Naive B cell (primary cell): Measurements from ENCODE around the gene SYNPR. TPM values are rescaled to one million over a fixed set of nuclear protein-coding genes. Genes with fewer than 3 reads are reported as not detected.

Source experiments
- ATAC-seq, 2 donors: fragments of 150-1000 bp; cut with Tn5 transposase; 2 replicates each; pipeline ENCODE4 v1.10.0; 2021; ENCODE audit warnings: low read depth in 2 of 2, mild to moderate bottlenecking in 2 of 2, moderate library complexity in 2 of 2
- DNase-seq: peaks from one replicate; pipeline ENCODE4 v3.0.0; 2022
- H3K27ac Mint-ChIP-seq, 6 donors: one replicate each; pipeline ENCODE4 v1.8.0; 2020 to 2022; ENCODE audit warnings: mild to moderate bottlenecking in 6 of 6, mixed read lengths in 6 of 6, moderate library complexity in 5 of 6, inconsistent platforms in 2 of 6
- H3K27me3 Mint-ChIP-seq, 3 donors: one replicate each; pipeline ENCODE4 v1.8.0; 2021 to 2022; ENCODE audit warnings: mixed read lengths in 3 of 3, mild to moderate bottlenecking in 1 of 3
- H3K36me3 Mint-ChIP-seq, 2 donors: one replicate each; pipeline ENCODE4 v1.8.0; 2020 to 2022; ENCODE audit warnings: mixed read lengths in 2 of 2, inconsistent platforms in 1 of 2, mild to moderate bottlenecking in 1 of 2
- H3K4me1 Mint-ChIP-seq, 3 donors: one replicate each; pipeline ENCODE4 v1.8.0; 2020 to 2022; ENCODE audit warnings: mixed read lengths in 3 of 3, inconsistent platforms in 1 of 3, mild to moderate bottlenecking in 1 of 3, moderate library complexity in 1 of 3
- H3K4me3 Mint-ChIP-seq, 8 donors: one replicate each; pipeline ENCODE4 v1.8.0; 2020 to 2022; ENCODE audit warnings: mild to moderate bottlenecking in 8 of 8, mixed read lengths in 8 of 8, moderate library complexity in 8 of 8, inconsistent platforms in 2 of 8
- H3K9me3 Mint-ChIP-seq, 7 donors: one replicate each; pipeline ENCODE4 v1.8.0; 2020 to 2022; ENCODE audit warnings: mixed read lengths in 7 of 7, mild to moderate bottlenecking in 5 of 7, inconsistent platforms in 2 of 7, moderate library complexity in 1 of 7
- polyA plus RNA-seq, 6 donors: library from polyadenylated mRNA; unstranded; fragments of 300-500 nt; fragmentation: Illumina TruSeq; gene quantifications; one replicate each; pipeline ENCODE4 v1.2.3, GENCODE V29; 2021; ENCODE audit warnings: low read depth in 6 of 6

SYNPR gene
- polyA plus RNA-seq, 6 donors from 2014 or later, result not detected

DNA sequence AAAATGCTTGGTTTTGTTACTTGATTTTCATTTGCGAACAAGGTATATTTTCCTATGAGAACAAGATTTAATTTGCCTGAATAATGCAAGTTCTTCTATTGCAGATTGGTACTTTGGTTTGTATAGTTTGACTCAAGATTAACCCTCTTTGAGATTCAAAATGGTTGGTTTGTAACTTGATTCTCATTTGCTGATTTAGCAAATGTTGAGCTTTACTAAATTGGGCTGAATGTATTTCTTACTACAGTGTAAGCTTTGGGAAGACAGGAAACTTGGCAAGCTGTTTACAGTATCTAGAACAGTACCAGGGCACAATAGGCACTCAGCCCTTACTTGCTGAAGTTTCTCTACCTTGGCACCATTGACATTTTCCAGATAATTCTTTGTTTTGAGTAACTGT lies 3.7 kb upstream of the SYNPR start:
- Mint-ChIP-seq H3K4me1 (no peaks in the 10 kb centered on the region), H3K27me3 (peaks cover 13 to 29% (median 29%) of the 10 kb centered on the region in 3 donors), H3K4me3 (no peak overlapping the region), H3K27ac (no peak overlapping the region), H3K36me3 (peaks cover 0 to 6% of the 10 kb centered on the region in 2 donors), H3K9me3 (peaks cover 0 to 13% (median 4%) of the 10 kb centered on the region in 7 donors)
- ATAC-seq (no peak), DNase-seq (no peak)

DNA sequence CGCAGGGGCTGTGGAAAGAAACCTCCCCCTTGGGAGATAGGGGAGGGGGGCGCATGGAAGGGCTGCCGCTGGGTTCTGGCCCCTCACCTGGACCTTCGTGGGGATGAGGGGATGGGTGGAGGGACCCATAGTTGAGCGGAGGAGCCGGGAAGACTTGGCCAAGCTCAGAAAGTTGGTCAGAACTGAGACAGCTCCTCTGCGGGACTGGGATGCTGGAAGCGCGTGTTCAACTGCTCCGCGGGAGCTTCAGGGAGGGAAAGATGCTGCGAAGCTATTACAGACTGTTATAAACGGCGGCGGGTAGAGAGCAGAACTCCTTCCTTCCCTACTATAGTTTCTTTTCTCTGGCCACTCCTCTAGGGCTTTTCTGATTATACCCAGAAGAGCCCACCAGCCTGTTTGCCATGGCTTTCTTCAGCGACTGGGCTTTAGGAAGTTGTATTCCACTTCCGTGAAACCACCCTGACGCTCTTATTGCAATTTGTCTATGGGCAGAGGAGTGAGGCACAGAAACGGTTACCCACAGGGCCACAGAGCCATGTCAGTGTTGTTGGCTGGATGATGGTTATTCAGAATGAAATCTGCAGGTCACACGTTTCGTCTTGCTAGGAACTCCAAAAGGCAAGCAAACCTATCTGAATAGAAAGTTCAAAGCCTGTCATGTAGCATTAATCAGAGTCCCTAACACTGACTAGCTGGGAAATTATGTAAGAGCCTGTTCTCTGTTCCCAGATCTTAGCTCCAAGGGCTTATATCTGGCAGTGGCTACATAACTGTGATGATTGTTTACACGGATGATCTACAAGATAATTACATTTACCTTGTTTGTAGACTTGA lies 1.1 kb downstream of the SYNPR start:
- peaks cover 0 to 13% (median 3%) of the 10 kb centered on the region in 7 donors for H3K9me3 Mint-ChIP-seq
- ATAC-seq (no peak), DNase-seq (no peak)
- peaks cover 21 to 46% (median 29%) of the 10 kb centered on the region in 3 donors for H3K27me3 Mint-ChIP-seq
- H3K27ac Mint-ChIP-seq, result no peak overlapping the region
- H3K4me3 Mint-ChIP-seq, result no peak overlapping the region
- peaks cover 0 to 6% of the 10 kb centered on the region in 2 donors for H3K36me3 Mint-ChIP-seq
- no peaks in the 10 kb centered on the region for H3K4me1 Mint-ChIP-seq

DNA sequence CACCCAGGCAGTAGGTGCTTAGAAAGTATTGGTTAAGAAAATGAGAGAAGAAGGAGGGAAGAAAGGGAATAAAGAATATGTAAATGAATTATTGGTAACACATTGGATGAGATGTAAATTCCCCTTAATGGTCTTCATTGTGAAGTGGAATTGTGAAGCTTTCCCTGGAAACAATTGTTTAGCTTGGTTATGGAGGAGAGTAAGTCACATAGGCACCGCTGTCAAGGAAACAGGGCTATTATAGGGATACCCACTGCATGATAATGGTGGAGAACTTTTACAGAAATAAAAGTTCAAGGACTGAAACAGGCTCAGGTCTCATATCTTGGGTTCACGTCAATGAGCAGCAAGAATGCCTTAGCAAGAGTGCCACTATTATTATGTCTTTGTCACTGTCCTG lies 9.5 kb downstream of the SYNPR start:
- H3K27me3 Mint-ChIP-seq, result no peaks in the 10 kb centered on the region
- H3K27ac Mint-ChIP-seq, result no peak overlapping the region
- no peak overlapping the region for H3K4me3 Mint-ChIP-seq
- DNase-seq (no peak), ATAC-seq (no peak)
- no peaks in the 10 kb centered on the region for H3K4me1 Mint-ChIP-seq
- no peaks in the 10 kb centered on the region for H3K36me3 Mint-ChIP-seq
- peaks cover 0 to 9% (median 0%) of the 10 kb centered on the region in 7 donors for H3K9me3 Mint-ChIP-seq

DNA sequence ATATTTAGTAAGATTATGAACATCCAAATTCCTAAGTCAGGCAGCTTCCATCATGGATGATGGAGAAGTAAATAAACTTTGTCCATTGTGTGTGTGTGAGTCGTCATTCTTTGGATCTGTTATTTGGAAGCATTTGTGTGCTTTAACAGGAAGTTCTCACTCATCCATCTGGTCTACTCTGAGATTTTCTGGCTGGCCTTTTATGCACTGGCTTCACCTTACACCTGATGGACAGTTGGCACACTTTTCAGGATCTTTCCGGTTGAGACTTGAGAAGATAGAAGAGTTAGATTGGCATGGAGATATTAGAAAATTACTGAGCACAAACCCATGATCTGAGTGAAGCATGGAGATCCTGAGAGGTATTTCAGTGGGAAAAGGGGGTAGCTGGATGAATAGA lies 12.6 kb downstream of the SYNPR start:
- H3K9me3 Mint-ChIP-seq, result peaks cover 0 to 9% (median 2%) of the 10 kb centered on the region in 7 donors
- H3K36me3 Mint-ChIP-seq, result no peaks in the 10 kb centered on the region
- H3K27me3 Mint-ChIP-seq, result no peaks in the 10 kb centered on the region
- H3K4me1 Mint-ChIP-seq, result no peaks in the 10 kb centered on the region
- no peak for DNase-seq
- no peak overlapping the region for H3K27ac Mint-ChIP-seq
- ATAC-seq, result no peak
- H3K4me3 Mint-ChIP-seq, result no peak overlapping the region

DNA sequence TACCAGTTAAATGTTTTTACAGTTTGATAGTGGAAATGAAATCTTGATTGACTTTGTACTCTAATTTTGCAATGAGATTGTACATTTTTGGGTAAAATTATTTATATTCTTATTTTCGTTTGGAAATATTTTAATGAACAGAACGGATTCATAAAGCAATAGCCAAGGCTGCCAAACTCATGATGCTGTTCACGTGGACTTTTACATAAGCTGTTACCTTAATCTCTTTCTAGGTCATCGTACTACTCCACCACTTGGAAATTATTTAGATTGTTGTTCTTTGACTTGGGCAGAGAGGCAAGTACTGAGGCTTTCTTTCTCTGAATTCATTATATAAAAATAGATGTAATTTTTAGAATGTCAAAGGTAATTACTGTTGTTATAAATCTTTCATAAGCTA lies 16.2 kb downstream of the SYNPR start:
- Mint-ChIP-seq H3K27me3 (no peaks in the 10 kb centered on the region), H3K27ac (no peak overlapping the region), H3K9me3 (peaks cover 0 to 21% (median 4%) of the 10 kb centered on the region in 7 donors), H3K4me3 (no peak overlapping the region), H3K4me1 (no peaks in the 10 kb centered on the region), H3K36me3 (no peaks in the 10 kb centered on the region)
- ATAC-seq (no peak), DNase-seq (no peak)

DNA sequence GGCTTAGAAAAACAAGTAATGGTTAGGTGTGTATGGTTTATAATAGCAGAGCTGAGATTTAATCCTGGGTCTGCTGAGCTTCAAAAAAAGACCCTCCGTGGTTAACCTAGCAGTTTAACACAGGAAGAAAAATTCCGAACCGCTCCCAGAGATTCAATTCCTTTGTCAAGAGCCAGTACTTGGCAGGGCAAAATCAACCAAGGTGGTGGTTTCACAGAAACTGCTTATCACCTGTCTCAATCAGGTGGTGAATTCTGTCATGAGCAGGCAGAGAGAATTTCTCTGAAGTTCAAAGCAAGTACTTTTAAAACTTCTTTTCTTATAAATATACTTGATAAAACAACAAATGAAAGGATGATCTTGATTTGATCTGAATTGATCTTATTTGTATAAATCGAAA lies 17.2 kb downstream of the SYNPR start:
- no peak for ATAC-seq
- Mint-ChIP-seq H3K9me3 (peaks cover 0 to 27% (median 4%) of the 10 kb centered on the region in 7 donors), H3K4me3 (no peak overlapping the region), H3K27me3 (no peaks in the 10 kb centered on the region), H3K4me1 (no peaks in the 10 kb centered on the region), H3K36me3 (no peaks in the 10 kb centered on the region), H3K27ac (no peak overlapping the region)
- DNase-seq, result no peak

DNA sequence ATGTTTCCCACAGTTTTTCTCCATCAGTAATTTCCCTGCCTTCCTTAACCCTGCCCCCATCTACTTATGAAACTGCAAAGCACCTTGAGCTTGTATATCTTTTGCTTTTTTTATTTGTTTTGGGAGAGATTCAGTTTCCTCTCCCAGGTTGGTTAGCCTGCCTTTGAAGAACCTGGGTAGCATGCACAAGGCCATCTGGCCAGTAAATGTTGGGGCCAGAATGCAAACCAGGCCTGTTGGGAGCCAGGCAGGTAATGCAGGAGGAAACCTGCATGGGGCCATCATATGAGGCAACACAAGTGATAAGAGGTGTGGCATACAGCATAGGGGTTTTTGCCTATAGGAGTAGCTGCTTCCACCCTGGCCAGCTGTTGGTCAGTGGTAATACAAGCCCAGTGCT lies 17.7 kb downstream of the SYNPR start:
- no peak for DNase-seq
- Mint-ChIP-seq H3K27me3 (no peaks in the 10 kb centered on the region), H3K4me3 (no peak overlapping the region), H3K9me3 (peaks cover 0 to 24% (median 4%) of the 10 kb centered on the region in 7 donors), H3K36me3 (no peaks in the 10 kb centered on the region), H3K4me1 (no peaks in the 10 kb centered on the region), H3K27ac (no peak overlapping the region)
- no peak for ATAC-seq

DNA sequence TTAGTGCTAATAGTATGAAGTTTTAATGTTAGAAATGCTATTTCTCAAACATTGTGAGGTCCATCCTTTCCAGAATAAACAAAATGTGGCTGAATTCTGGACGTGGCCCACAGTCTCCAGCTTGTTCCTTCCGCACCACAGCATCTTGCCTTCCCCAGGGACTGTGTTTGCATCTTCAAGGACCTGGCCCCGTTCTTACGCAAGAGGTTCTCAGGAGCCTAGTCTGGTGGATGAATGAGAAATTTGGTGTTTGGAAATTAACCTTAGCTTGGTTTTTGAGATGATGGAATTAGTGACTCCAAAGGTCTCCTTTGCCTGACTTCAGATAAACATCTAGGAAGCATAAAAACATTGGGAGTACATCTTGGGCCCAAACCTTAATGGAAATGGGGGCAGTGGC lies 18.1 kb downstream of the SYNPR start:
- Mint-ChIP-seq H3K4me3 (no peak overlapping the region), H3K27ac (no peak overlapping the region), H3K4me1 (no peaks in the 10 kb centered on the region), H3K9me3 (peaks cover 0 to 24% (median 4%) of the 10 kb centered on the region in 7 donors), H3K36me3 (no peaks in the 10 kb centered on the region), H3K27me3 (no peaks in the 10 kb centered on the region)
- no peak for DNase-seq
- ATAC-seq, result no peak

DNA sequence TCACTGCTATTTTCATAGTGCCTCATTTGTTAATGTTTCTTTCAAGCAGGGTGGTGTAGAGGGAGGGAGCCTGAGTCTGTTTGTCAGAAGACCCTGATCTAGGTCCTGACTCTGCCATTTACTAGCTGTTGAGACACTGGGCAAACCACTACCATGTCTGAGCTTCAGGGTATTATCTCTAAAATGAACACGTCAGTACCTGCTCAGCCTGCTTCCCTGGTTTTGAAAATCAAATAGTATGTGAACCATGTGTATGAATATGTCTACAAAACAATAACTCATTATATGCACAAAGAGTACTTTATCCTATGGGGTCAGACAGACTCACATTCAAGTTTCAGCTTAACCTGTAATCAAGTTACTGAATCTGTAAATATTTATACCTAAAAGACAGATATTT lies 25.1 kb downstream of the SYNPR start:
- H3K4me3 Mint-ChIP-seq, result no peak overlapping the region
- no peak overlapping the region for H3K27ac Mint-ChIP-seq
- ATAC-seq (no peak), DNase-seq (no peak)
- no peaks in the 10 kb centered on the region for H3K4me1 Mint-ChIP-seq
- peaks cover 0 to 3% (median 0%) of the 10 kb centered on the region in 3 donors for H3K27me3 Mint-ChIP-seq
- H3K9me3 Mint-ChIP-seq, result peaks cover 0 to 24% (median 4%) of the 10 kb centered on the region in 7 donors
- no peaks in the 10 kb centered on the region for H3K36me3 Mint-ChIP-seq

DNA sequence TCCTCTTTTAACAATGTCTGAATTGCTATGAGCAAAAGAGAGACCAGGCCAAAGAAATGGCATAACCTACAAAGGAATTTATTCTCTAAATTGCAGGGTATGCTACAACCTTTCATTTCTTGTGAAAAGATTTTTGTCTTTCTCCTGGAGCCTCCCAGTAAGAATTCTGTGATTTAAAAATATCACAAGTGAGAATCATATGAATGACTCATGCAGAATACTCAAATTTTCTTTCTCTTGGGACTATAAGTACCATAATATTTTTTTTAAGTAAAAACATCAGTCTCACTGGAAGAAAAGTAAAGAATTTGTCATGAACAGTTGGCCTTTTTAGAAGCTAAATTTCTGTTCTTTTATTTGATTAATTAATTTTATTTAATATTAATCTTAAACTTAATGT lies 26.3 kb downstream of the SYNPR start:
- ATAC-seq (no peak), DNase-seq (no peak)
- Mint-ChIP-seq H3K36me3 (no peaks in the 10 kb centered on the region), H3K4me1 (no peaks in the 10 kb centered on the region), H3K4me3 (no peak overlapping the region), H3K27ac (no peak overlapping the region), H3K9me3 (peaks cover 0 to 27% (median 4%) of the 10 kb centered on the region in 7 donors), H3K27me3 (peaks cover 0 to 3% (median 0%) of the 10 kb centered on the region in 3 donors)

DNA sequence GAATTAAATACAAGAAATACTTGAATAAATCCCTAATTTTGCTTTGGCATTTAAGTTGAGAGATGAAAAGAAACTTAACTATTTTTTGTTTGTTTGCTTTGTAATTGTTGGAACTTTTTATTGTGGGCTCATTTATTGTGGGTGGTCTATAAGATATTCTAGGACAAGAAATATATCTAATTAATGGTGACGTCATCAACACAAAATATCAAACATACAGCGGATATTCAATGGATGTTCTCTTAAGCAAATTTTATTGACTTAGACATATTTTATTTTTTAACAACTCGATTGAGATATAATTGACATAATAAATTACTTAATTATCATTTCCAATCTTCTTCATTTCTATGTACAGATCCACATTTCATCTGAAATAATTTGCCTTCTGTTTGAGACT lies 30.0 kb downstream of the SYNPR start:
- Mint-ChIP-seq H3K4me3 (no peak overlapping the region), H3K27ac (no peak overlapping the region), H3K4me1 (no peaks in the 10 kb centered on the region), H3K27me3 (peaks cover 0 to 3% (median 0%) of the 10 kb centered on the region in 3 donors), H3K9me3 (peaks cover 0 to 21% (median 4%) of the 10 kb centered on the region in 7 donors), H3K36me3 (no peaks in the 10 kb centered on the region)
- no peak for DNase-seq
- ATAC-seq, result no peak

DNA sequence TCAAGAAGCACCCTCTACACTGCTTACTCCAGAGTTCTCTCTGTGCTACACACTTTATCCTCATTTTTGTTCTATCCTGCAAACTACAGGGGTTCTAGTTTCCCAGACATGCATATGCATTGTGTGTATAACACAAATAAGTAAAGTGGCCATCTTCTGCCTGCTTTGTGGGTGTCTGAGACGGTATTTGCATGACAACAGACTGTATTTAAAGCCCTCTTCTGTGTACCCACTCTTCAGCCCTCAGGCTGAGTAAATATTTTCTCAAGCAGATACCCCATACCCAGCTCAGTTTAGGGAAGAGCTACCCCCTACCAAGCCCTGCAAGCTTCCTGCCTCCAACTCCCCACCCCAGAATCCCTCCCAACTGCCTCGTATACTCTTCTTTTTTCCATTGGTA lies 31.7 kb downstream of the SYNPR start:
- no peak for ATAC-seq
- no peak for DNase-seq
- Mint-ChIP-seq H3K9me3 (peaks cover 0 to 20% (median 6%) of the 10 kb centered on the region in 7 donors), H3K27me3 (peaks cover 0 to 3% (median 0%) of the 10 kb centered on the region in 3 donors), H3K4me1 (no peaks in the 10 kb centered on the region), H3K4me3 (no peak overlapping the region), H3K27ac (no peak overlapping the region), H3K36me3 (no peaks in the 10 kb centered on the region)

DNA sequence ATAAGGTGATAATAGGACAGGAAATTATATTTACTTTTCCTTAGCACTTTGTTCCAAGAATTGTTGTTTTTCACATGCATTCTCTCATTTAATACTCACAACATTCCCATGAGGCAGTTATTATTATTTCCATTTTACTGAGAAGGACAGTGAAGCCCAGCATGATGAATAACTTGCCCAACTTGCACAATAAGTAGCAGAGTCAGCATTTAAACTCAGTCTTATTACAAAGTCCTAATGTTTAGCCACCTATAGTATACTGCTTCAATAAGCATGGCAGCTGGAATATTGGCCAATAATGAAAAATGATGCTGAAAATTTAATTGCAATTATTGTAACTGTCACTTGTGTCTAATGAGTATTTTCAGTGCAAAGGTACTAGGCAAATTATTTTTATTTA lies 45.7 kb downstream of the SYNPR start:
- no peaks in the 10 kb centered on the region for H3K4me1 Mint-ChIP-seq

DNA sequence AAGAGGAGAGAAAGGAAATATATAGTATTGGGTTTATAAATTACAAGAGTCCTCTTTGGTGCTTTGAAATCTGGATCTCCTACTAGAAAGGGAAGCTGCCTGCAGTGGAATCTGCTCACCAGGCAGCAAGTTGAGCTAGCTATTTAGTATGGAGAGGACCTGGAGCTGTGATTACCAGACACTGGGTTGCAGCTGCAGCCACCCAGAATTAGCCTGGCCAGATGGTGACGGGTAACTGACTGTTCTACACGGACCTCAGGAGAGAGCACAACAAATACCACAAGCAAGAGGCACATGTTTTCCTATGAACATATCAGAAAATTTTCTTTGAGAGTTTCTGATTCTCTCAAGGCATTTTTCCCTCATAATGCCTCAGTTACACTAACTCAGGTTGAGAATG lies 46.5 kb downstream of the SYNPR start:
- H3K36me3 Mint-ChIP-seq, result no peaks in the 10 kb centered on the region
- H3K4me1 Mint-ChIP-seq, result no peaks in the 10 kb centered on the region
- peaks cover 0 to 2% (median 0%) of the 10 kb centered on the region in 7 donors for H3K9me3 Mint-ChIP-seq
- ATAC-seq (no peak), DNase-seq (no peak)
- no peak overlapping the region for H3K4me3 Mint-ChIP-seq
- H3K27ac Mint-ChIP-seq, result no peak overlapping the region
- peaks cover 0 to 4% (median 0%) of the 10 kb centered on the region in 3 donors for H3K27me3 Mint-ChIP-seq

More for the DNA sequence above, 45.7 kb downstream of the SYNPR start:
- Mint-ChIP-seq H3K9me3 (peaks cover 0 to 2% (median 0%) of the 10 kb centered on the region in 7 donors), H3K27ac (no peak overlapping the region), H3K36me3 (no peaks in the 10 kb centered on the region), H3K4me3 (no peak overlapping the region), H3K27me3 (peaks cover 0 to 4% (median 0%) of the 10 kb centered on the region in 3 donors)
- ATAC-seq (no peak), DNase-seq (no peak)
